Measurements from ENCODE around the gene TCF25. TPM values are rescaled to one million over a fixed set of nuclear protein-coding genes. Genes with fewer than 3 reads are reported as not detected.
"Not testable (repeated sequence)": the region's sequence is repeated elsewhere in the genome, so short reads cannot be mapped to it uniquely, and the experiment has no call there.

Gene TCF25
- total RNA-seq, 1 donor from 2014 or later: 323 TPM

GRCh38 chr16:89869911-89870310 is 3.5 kb upstream of the TCF25 start:
- H3K36me3 Mint-ChIP-seq: peaks cover 2% of the 10 kb centered on the region
- TF ChIP-seq, protein P1, sequence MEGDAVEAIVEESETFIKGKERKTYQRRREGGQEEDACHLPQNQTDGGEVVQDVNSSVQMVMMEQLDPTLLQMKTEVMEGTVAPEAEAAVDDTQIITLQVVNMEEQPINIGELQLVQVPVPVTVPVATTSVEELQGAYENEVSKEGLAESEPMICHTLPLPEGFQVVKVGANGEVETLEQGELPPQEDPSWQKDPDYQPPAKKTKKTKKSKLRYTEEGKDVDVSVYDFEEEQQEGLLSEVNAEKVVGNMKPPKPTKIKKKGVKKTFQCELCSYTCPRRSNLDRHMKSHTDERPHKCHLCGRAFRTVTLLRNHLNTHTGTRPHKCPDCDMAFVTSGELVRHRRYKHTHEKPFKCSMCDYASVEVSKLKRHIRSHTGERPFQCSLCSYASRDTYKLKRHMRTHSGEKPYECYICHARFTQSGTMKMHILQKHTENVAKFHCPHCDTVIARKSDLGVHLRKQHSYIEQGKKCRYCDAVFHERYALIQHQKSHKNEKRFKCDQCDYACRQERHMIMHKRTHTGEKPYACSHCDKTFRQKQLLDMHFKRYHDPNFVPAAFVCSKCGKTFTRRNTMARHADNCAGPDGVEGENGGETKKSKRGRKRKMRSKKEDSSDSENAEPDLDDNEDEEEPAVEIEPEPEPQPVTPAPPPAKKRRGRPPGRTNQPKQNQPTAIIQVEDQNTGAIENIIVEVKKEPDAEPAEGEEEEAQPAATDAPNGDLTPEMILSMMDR (IDR thresholded peaks at IDR 0.05; ENCODE audit: unreplicated experiment): no peak
- H3K9me3 Mint-ChIP-seq: no peaks in the 10 kb centered on the region
- H3K27me3 Mint-ChIP-seq (ENCODE audit: low read depth): no peaks in the 10 kb centered on the region
- H3K27ac Mint-ChIP-seq: no peak overlapping the region
- no peak for DNase-seq (ENCODE audit: low spot score in 2 of 2, unreplicated experiment in 2 of 2)
- no peak overlapping the region for H3K4me3 Mint-ChIP-seq
- peaks cover 11% of the 10 kb centered on the region for H3K4me1 Mint-ChIP-seq

GRCh38 chr16:89870440-89870839 is 3.0 kb upstream of the TCF25 start:
- no peak for DNase-seq (ENCODE audit: low spot score in 2 of 2, unreplicated experiment in 2 of 2)

GRCh38 chr16:89871895-89872294 is 1.5 kb upstream of the TCF25 start:
- Mint-ChIP-seq H3K27me3 (ENCODE audit: low read depth) (no peaks in the 10 kb centered on the region), H3K9me3 (no peaks in the 10 kb centered on the region), H3K27ac (no peak overlapping the region), H3K36me3 (peaks cover 6% of the 10 kb centered on the region), H3K4me1 (peaks cover 15% of the 10 kb centered on the region), H3K4me3 (no peak overlapping the region)
- DNase-seq (ENCODE audit: low spot score in 2 of 2, unreplicated experiment in 2 of 2): no peak
- TF ChIP-seq, protein P1 (IDR thresholded peaks at IDR 0.05; ENCODE audit: unreplicated experiment): no peak

More at GRCh38 chr16:89870440-89870839, 3.0 kb upstream of the TCF25 start:
- Mint-ChIP-seq H3K9me3 (no peaks in the 10 kb centered on the region), H3K4me1 (peaks cover 15% of the 10 kb centered on the region), H3K27ac (no peak overlapping the region), H3K27me3 (ENCODE audit: low read depth) (no peaks in the 10 kb centered on the region), H3K4me3 (no peak overlapping the region), H3K36me3 (peaks cover 6% of the 10 kb centered on the region)
- TF ChIP-seq, protein P1 (IDR thresholded peaks at IDR 0.05; ENCODE audit: unreplicated experiment): no peak

DNA sequence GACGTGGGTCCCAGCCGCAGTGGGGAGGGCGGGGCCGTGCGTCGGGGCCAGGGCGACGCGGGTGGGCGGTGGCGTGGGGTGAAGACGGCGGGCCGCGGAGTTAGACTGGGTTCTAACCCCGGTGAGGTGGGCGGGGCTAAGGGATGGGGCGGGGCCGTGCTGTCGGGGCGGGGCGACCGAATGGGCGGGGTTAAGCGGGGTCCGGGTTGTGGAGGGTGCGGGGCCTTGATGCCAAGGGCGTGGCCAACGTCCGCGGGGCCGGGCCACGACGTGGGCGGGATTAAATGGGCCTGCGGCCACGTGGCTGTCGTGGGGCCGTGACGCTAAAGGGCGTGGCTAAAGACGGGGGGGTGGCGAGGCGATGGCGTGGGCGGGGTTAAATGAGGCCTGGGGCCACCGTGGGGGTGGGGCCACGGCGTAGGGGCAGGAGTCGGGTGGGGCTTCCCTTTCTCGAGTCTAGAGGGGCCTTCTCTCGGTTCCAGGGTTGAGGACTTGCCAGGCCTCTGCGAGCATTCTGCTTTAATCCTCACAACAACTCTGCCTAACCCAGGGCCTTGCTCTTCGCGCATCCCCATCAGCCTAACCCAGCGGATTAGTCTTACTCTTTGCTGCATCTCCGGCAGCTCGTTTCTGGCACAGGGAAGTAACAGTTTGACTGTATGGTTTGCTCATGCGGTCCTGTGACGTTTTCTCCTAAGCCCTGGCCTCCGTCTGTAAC is 739 bp downstream of the TCF25 start:
- TF ChIP-seq, protein P1 (IDR thresholded peaks at IDR 0.05; ENCODE audit: unreplicated experiment): no peak
- H3K4me1 Mint-ChIP-seq: peaks cover 15% of the 10 kb centered on the region
- DNase-seq (ENCODE audit: low spot score in 2 of 2, unreplicated experiment in 2 of 2): peak; percentile 92 to 93
- H3K9me3 Mint-ChIP-seq: no peaks in the 10 kb centered on the region
- peak overlapping the region; percentile 99 for H3K27ac Mint-ChIP-seq
- no peaks in the 10 kb centered on the region for H3K27me3 Mint-ChIP-seq (ENCODE audit: low read depth)
- H3K36me3 Mint-ChIP-seq: peaks cover 13% of the 10 kb centered on the region
- H3K4me3 Mint-ChIP-seq: peak overlapping the region; percentile 87

DNA sequence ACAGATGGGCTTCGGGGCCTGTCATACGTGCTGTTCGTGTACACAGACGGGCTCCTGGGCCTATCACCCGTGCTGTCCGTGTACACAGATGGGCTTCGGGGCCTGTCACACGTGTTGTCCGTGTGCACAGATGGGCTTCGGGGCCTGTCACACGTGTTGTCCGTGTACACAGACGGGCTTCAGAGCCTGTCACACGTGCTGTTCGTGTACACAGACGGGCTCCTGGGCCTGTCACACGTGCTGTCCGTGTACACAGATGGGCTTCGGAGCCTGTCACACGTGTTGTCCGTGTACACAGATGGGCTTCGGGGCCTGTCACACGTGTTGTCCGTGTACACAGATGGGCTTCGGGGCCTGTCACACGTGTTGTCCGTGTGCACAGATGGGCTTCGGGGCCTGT is 5.7 kb downstream of the TCF25 start:
- H3K27me3 Mint-ChIP-seq (ENCODE audit: low read depth); H3K27ac Mint-ChIP-seq; DNase-seq (ENCODE audit: low spot score in 2 of 2, unreplicated experiment in 2 of 2); H3K4me3 Mint-ChIP-seq; H3K9me3 Mint-ChIP-seq: not testable (repeated sequence)
- peaks cover 21% of the 10 kb centered on the region for H3K4me1 Mint-ChIP-seq
- peaks cover 25% of the 10 kb centered on the region for H3K36me3 Mint-ChIP-seq

DNA sequence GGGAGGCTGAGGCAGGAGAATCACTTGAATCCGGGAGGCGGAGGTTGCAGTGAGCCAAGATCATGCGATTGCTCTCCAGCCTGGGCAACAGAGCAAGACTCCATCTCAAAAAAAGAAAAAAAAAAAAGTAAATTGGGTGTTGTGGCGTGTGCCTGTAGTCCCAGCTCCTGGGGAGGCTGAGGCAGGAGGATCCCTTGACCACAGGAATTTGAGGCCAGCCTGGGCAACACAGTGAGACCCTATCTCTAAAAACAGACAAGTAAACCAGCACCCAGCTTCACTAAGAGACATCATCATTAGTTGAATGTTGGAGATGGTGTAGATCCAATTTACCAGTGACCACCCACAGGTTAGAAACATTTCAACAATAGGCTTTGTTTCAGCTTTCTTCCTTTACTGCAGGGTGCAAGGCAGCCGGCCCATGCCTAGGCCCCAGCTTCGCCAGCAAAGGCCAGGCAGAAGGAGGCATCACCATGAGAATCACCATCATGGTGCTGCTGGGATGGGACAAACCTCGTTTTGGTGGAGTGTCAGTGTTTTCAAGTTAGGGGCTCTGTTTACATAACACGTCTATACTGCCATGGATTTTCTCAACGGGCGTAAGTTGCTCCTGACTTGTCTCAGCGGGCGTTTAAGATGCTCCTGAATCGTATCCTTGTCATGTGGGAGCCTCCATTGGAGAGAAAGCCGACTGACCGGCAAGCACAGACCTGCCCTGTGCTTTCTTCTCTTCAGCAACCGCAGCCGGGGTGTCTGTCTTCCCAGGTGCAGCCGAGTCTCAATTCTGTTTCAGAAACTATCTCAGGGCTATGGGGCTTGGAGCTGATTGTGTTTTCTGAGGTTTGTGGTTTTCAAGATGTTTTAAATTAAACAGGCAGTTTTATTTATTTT is 7.3 kb downstream of the TCF25 start:
- Mint-ChIP-seq H3K27me3 (ENCODE audit: low read depth) (no peaks in the 10 kb centered on the region), H3K27ac (peak overlapping the region; percentile 70), H3K4me3 (no peak overlapping the region), H3K4me1 (peaks cover 13% of the 10 kb centered on the region), H3K9me3 (no peaks in the 10 kb centered on the region), H3K36me3 (peaks cover 26% of the 10 kb centered on the region)
- TF ChIP-seq, protein P1 (IDR thresholded peaks at IDR 0.05; ENCODE audit: unreplicated experiment): no peak
- DNase-seq (ENCODE audit: low spot score in 2 of 2, unreplicated experiment in 2 of 2): no peak

Measured in mesothelial cell of epicardium (in vitro differentiated cells).